Measurements from ENCODE around the gene PNP. TPM values are rescaled to one million over a fixed set of nuclear protein-coding genes. Genes with fewer than 3 reads are reported as not detected.
"Not testable (repeated sequence)": the region's sequence is repeated elsewhere in the genome, so short reads cannot be mapped to it uniquely, and the experiment has no call there.

The PNP gene
- total RNA-seq, 1 donor, result 39.2 TPM

GRCh38 chr14:20499881-20500280 is 30.7 kb downstream of the PNP start:
- DNase-seq (ENCODE audit: low read depth), result no peak
- no peak overlapping the region for H3K4me3 ChIP-seq (ENCODE audit: low read depth, low read length)
- TF ChIP-seq CTCF (IDR thresholded peaks at IDR 0.05; ENCODE audit: insufficient read depth, low read length), result no peak

- no peak for TF ChIP-seq CTCF (IDR thresholded peaks at IDR 0.05; ENCODE audit: insufficient read depth, low read length)
- peak; percentile 61 for DNase-seq (ENCODE audit: low read depth)
- H3K4me3 ChIP-seq (ENCODE audit: low read depth, low read length), result no peak overlapping the region
These were observed 32.1 kb downstream of the PNP start for GRCh38 chr14:20501346-20501745.

GRCh38 chr14:20503898-20504297 is 34.7 kb downstream of the PNP start:
- no peak for TF ChIP-seq CTCF (IDR thresholded peaks at IDR 0.05; ENCODE audit: insufficient read depth, low read length)
- H3K4me3 ChIP-seq (ENCODE audit: low read depth, low read length), result no peak overlapping the region
- no peak for DNase-seq (ENCODE audit: low read depth)

- DNase-seq (ENCODE audit: low read depth), result not testable (repeated sequence)
These were observed 37.1 kb downstream of the PNP start for GRCh38 chr14:20506276-20506675.

GRCh38 chr14:20506752-20507151 is 37.5 kb downstream of the PNP start:
- not testable (repeated sequence) for DNase-seq (ENCODE audit: low read depth); H3K4me3 ChIP-seq (ENCODE audit: low read depth, low read length)

More at GRCh38 chr14:20506276-20506675, 37.1 kb downstream of the PNP start:
- not testable (repeated sequence) for H3K4me3 ChIP-seq (ENCODE audit: low read depth, low read length)

- not testable (repeated sequence) for H3K4me3 ChIP-seq (ENCODE audit: low read depth, low read length); DNase-seq (ENCODE audit: low read depth)
These were observed 38.3 kb downstream of the PNP start for GRCh38 chr14:20507537-20507936.

GRCh38 chr14:20508367-20508766 is 39.2 kb downstream of the PNP start:
- no peak for DNase-seq (ENCODE audit: low read depth)
- no peak for TF ChIP-seq CTCF (IDR thresholded peaks at IDR 0.05; ENCODE audit: insufficient read depth, low read length)
- no peak overlapping the region for H3K4me3 ChIP-seq (ENCODE audit: low read depth, low read length)

GRCh38 chr14:20512177-20512905 is 43.1 kb downstream of the PNP start:
- TF ChIP-seq CTCF (IDR thresholded peaks at IDR 0.05; ENCODE audit: insufficient read depth, low read length), result no peak
- DNase-seq (ENCODE audit: low read depth), result no peak
- H3K4me3 ChIP-seq (ENCODE audit: low read depth, low read length), result no peak overlapping the region

All from fibroblast of the aortic adventitia (primary cell).